HG03103 (cell line): Measurements from ENCODE around the gene PLA2G4C.

ENCODE experiments used
- ATAC-seq: cut with Tn5 transposase; IDR thresholded peaks from one replicate; pipeline ENCODE4 v1.9.1; 2021; ENCODE audit warnings: low read depth; ENCODE audit not compliant: unreplicated experiment

The PLA2G4C gene

GRCh38 chr19:48000846-48001245 lies 109.8 kb downstream of the PLA2G4C start:
- ATAC-seq = no peak

- ATAC-seq = no peak
Measured at GRCh38 chr19:47998800-47999199, 111.8 kb downstream of the PLA2G4C start.
